Heart left ventricle (tissue), 16 donors: Measurements from ENCODE around the gene TRIM14. TPM values are rescaled to one million over a fixed set of nuclear protein-coding genes. Genes with fewer than 3 reads are reported as not detected.
"Not testable (repeated sequence)": the region's sequence is repeated elsewhere in the genome, so short reads cannot be mapped to it uniquely, and the experiment has no call there.

Experiments used
- ATAC-seq, 4 donors: fragments of 200-7000 bp; cut with Tn5 transposase; one replicate each; pipeline ENCODE4 v1.9.1; 2020 to 2022; ENCODE audit warnings: moderate library complexity in 4 of 4, mild to moderate bottlenecking in 3 of 4, moderate number of reproducible peaks in 1 of 4
- DNase-seq, 5 donors: peaks; one replicate each; pipeline ENCODE4 v3.0.0-alpha.2; 2020
- H3K27ac ChIP-seq, 12 donors: fragments of 200-600 bp; sonication (generic) in 4 of 12; one replicate each; pipeline versions ENCODE4 v1.5.0 to v1.8.0; 2016 to 2022; ENCODE audit warnings: mild to moderate bottlenecking in 2 of 12
- H3K27me3 ChIP-seq, 9 donors: fragments of 200-600 bp; sonication (generic) in 2 of 9; one replicate each; pipeline versions ENCODE4 v1.5.1 to v1.8.0; 2016 to 2022; ENCODE audit warnings: mild to moderate bottlenecking in 3 of 9
- H3K36me3 ChIP-seq, 9 donors: fragments of 200-600 bp; sonication (generic) in 2 of 9; one replicate each; pipeline versions ENCODE4 v1.5.0 to v1.8.0; 2018 to 2022; ENCODE audit warnings: mild to moderate bottlenecking in 2 of 9
- H3K4me1 ChIP-seq, 12 donors: fragments of 200-600 bp; sonication (generic) in 4 of 12; one replicate each; pipeline versions ENCODE4 v1.5.0 to v1.8.0; 2016 to 2022; ENCODE audit warnings: mild to moderate bottlenecking in 3 of 12
- H3K4me3 ChIP-seq, 12 donors: fragments of 200-600 bp; sonication (generic) in 4 of 12; one replicate each; pipeline versions ENCODE4 v1.5.0 to v1.8.0; 2017 to 2022; ENCODE audit warnings: mild to moderate bottlenecking in 9 of 12, moderate library complexity in 4 of 12
- H3K9me3 ChIP-seq, 12 donors: fragments of 200-600 bp; sonication (generic) in 4 of 12; one replicate each; pipeline versions ENCODE4 v1.5.0 to v1.8.0; 2016 to 2022; ENCODE audit warnings: mild to moderate bottlenecking in 1 of 12
- POLR2A ChIP-seq, 2 donors: fragments of 450-650 bp; IDR thresholded peaks; one replicate each; pipeline ENCODE4 v1.6.1; 2017; ENCODE audit warnings: antibody characterized with exemption in 2 of 2, mild to moderate bottlenecking in 2 of 2, moderate library complexity in 2 of 2
- WGBS, 4 donors: extraction: QIAGEN DNeasy Blood & Tissue Kit in 2 of 4; methylation state at CpG; one replicate each; pipeline versions ENCODE4 v1.1.5 to v1.1.7; 2013 to 2018; 5-methylcytosine and 5-hydroxymethylcytosine counted together
- intact Hi-C, 10 donors: fragments of 100-400 bp; cut with DNase I; formaldehyde crosslinking; loops; one replicate each; pipeline versions ENCODE4 v1.11.1 to v1.14.2; 2022
- polyA plus RNA-seq, 2 donors: library from polyadenylated mRNA; stranded (reverse); fragments of 200-250 nt; gene quantifications; one replicate each; pipeline ENCODE4 v1.2.3, GENCODE V29; 2013
- total RNA-seq, 9 donors: library from RNA; depleted of rRNA in 2 of 9; stranded (reverse); fragments of >200 nt in 2 of 9; fragmentation: NEBNext Ultra II Directional in 3 of 9; extraction: Animal tissue kit (Norgen Biotek cat#: 25700) in 3 of 9; gene quantifications; one replicate each; pipeline versions ENCODE4 v1.1.0 to v1.2.4, GENCODE V29; 2016 to 2023
- TF ChIP-seq, protein P1 (sequence below), 12 donors: fragments of 200-600 bp; sonication (generic) in 4 of 12; IDR thresholded peaks; one replicate each; pipeline versions ENCODE4 v1.5.0 to v1.8.0; 2018 to 2022; ENCODE audit warnings: antibody characterized with exemption in 12 of 12, mild to moderate bottlenecking in 5 of 12
- donor health status: ischemic (EF 13 %, LVEDD 7.1; RV severe dilation, severe dysfunction).
- donor health status: healthy with polysubstance abuse.
- donor health status: DM: no; HTN: yes; CAD: no.
- donor health status: DM: no; HTN: no; CAD: no.
- donor health status: ischemic (EF 25% LVEDD 6.9; RV normal size, moderate dysfunction).
- donor health status: ischemic (EF 25% LVEDD 5.7; RV mildly dilated, moderate dysfunction).
- donor health status: healthy.
- donor health status: DM: yes; HTN: yes; CAD: no.
- donor health status: ischemic (EF 35%, LVEDD 5.7; RV mildly dilated, moderate dysfunction).
- donor health status: nonischemic (EF 11% LVEDD 7.7; RV severe dilation, severe dysfunction).
- donor health status: DM: yes; HTN: yes; CAD: no.
- donor health status: PGD.
- donor health status: ischemic (EF 29% LVEDD 5.4; RV normal size, mild dysfunction).
- donor health status: nonischemic (EF 23%, LVEDD 6.1; RV moderate dilation, normal function).

The TRIM14 gene
- total and polyA plus RNA-seq, 11 donors, result 0.89 to 20.8 (median 1.9) TPM

DNA sequence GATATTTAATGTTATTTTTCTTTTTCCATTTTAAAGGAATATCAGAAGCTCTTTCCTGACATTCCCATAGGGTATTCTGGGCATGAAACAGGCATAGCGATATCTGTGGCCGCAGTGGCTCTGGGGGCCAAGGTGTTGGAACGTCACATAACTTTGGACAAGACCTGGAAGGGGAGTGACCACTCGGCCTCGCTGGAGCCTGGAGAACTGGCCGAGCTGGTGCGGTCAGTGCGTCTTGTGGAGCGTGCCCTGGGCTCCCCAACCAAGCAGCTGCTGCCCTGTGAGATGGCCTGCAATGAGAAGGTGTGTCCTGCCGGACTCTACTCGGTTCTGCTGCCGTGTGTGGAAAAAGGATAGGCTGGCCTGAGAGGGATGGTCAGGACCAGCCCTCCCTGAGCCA is 38.2 kb downstream of the TRIM14 start:
- Histone ChIP-seq H3K9me3 (no peaks in the 10 kb centered on the region), H3K36me3 (peaks cover 0 to 92% (median 59%) of the 10 kb centered on the region in 9 donors), H3K27me3 (no peaks in the 10 kb centered on the region), H3K27ac (no peak overlapping the region), H3K4me1 (peaks cover 0 to 29% (median 0%) of the 10 kb centered on the region in 12 donors), H3K4me3 (no peak overlapping the region)
- TF ChIP-seq, protein P1, sequence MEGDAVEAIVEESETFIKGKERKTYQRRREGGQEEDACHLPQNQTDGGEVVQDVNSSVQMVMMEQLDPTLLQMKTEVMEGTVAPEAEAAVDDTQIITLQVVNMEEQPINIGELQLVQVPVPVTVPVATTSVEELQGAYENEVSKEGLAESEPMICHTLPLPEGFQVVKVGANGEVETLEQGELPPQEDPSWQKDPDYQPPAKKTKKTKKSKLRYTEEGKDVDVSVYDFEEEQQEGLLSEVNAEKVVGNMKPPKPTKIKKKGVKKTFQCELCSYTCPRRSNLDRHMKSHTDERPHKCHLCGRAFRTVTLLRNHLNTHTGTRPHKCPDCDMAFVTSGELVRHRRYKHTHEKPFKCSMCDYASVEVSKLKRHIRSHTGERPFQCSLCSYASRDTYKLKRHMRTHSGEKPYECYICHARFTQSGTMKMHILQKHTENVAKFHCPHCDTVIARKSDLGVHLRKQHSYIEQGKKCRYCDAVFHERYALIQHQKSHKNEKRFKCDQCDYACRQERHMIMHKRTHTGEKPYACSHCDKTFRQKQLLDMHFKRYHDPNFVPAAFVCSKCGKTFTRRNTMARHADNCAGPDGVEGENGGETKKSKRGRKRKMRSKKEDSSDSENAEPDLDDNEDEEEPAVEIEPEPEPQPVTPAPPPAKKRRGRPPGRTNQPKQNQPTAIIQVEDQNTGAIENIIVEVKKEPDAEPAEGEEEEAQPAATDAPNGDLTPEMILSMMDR (IDR thresholded peaks at IDR 0.05), result no peak
- no peak for TF ChIP-seq POLR2A (IDR thresholded peaks at IDR 0.05)
- ATAC-seq (no peak), DNase-seq (no peak)
- intact Hi-C loops, result no loop called here
- 94 to 98% (median 95%) methylated on average over 9 to 12 of the region's 12 CpGs for WGBS, 4 donors

DNA sequence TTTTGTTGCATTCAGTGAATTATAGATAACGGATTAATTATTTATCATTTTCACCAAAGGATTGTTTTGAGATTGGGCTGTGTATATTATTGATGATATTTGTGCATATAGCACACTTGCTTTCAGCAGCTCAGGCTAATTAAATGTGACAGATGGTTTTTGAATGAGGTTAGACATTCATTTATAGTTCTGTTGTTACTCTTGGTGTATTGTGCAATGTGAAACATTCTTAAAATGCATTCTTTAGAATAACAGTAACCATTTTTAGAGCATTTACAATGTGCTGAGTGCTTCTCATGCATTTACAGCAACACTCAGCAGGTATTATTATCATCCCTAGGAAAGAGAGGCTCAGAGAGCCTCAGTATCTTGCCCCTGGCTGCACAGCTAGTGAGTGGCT is 38.7 kb downstream of the TRIM14 start:
- WGBS, 4 donors, result 98 to 100% (median 100%) methylated on average over 1 of the region's 1 CpG
- no peak overlapping the region for H3K4me3 ChIP-seq
- no peaks in the 10 kb centered on the region for H3K27me3 ChIP-seq
- peaks cover 0 to 33% (median 0%) of the 10 kb centered on the region in 12 donors for H3K4me1 ChIP-seq
- no peak overlapping the region for H3K27ac ChIP-seq
- DNase-seq (no peak), ATAC-seq (no peak)
- H3K36me3 ChIP-seq, result peaks cover 0 to 87% (median 59%) of the 10 kb centered on the region in 9 donors
- intact Hi-C loops, result no loop called here
- H3K9me3 ChIP-seq, result no peaks in the 10 kb centered on the region
- TF ChIP-seq, protein P1 (IDR thresholded peaks at IDR 0.05), result no peak
- TF ChIP-seq POLR2A (IDR thresholded peaks at IDR 0.05), result no peak

DNA sequence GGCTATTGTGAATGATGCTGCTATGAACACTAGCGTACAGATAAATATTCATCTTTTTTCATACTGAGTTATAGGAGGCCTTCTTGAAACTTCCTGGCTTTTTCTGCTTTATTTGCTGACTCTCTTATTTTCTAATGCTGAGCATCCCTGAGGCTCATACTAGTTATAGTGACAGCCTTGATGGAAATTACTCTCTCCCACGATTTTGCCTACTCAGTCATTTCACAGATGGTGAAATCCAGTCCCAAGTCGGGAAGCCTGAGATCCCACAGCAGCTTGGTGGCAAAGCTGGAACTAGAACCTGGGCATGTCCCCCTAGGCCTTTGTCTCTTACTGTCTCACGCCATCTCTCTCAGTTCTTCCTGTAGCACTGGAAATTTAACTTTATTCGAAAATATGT is 40.1 kb downstream of the TRIM14 start:
- Histone ChIP-seq H3K4me3 (no peak overlapping the region), H3K9me3 (no peaks in the 10 kb centered on the region), H3K4me1 (peaks cover 0 to 45% (median 6%) of the 10 kb centered on the region in 12 donors), H3K27me3 (no peaks in the 10 kb centered on the region), H3K36me3 (peaks cover 0 to 73% (median 58%) of the 10 kb centered on the region in 9 donors), H3K27ac (no peak overlapping the region)
- ATAC-seq (no peak), DNase-seq (no peak)
- intact Hi-C loops, result loop anchor here in 5 of 10 donors (5.0 to 10.0 kb wide), 4 partner anchors 126 to 183 kb away; partner anchors contain the start of gene TBC1D2 (in 1 of the 5)
- WGBS, 4 donors, result 81 to 88% (median 86%) methylated on average over 5 of the region's 5 CpGs
- TF ChIP-seq, protein P1 (IDR thresholded peaks at IDR 0.05), result no peak
- TF ChIP-seq POLR2A (IDR thresholded peaks at IDR 0.05), result no peak

DNA sequence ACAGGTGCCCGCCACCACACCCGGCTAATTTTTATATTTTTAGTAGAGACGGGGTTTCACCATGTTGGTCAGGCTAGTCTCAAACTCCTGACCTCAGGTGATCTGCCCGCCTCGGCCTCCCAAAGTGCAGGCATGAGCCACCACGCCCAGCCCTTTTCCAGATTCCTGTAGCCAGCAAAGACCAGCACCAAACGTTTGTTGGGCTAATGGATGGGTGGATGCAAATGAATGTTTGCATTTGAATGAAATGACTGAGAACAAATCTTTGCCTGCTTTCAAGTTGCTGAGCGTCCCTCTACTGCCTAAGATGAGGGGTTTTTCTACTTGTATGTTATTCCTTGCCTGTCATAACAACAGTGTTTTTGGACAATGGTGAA is 42.5 kb downstream of the TRIM14 start:
- not testable (repeated sequence) for H3K27me3 ChIP-seq, H3K27ac ChIP-seq, DNase-seq, H3K4me3 ChIP-seq, H3K9me3 ChIP-seq, ATAC-seq
- intact Hi-C loops, result loop anchor here in 5 of 10 donors (5.0 to 10.0 kb wide), 4 partner anchors 128 to 186 kb away; partner anchors contain the start of gene TBC1D2 (in 1 of the 5)
- Histone ChIP-seq H3K4me1 (peaks cover 0 to 25% (median 6%) of the 10 kb centered on the region in 12 donors), H3K36me3 (peaks cover 0 to 50% (median 39%) of the 10 kb centered on the region in 9 donors)
- WGBS, 4 donors, result 88 to 95% (median 92%) methylated on average over 8 of the region's 8 CpGs
